ENCODE measurements around the gene SMARCA2.

The SMARCA2 gene

DNA sequence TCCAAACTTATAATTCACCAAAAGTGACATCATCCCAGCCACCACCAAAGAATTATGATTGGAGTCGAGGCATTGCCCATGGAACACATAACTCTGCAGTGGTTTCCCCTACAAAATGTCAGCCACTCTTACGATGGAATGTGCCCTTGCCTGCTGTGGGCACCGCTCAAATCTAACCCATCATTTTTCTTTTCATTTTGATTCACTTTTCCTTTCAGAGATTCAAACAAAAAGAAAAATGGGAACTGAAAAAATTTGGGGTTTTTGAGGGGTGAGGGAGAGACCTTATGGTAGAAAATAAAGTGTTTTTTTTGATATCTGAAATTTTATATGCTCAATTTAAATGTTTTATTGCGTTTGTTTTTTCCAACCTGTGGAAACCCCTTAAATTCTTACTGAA, 28.1 kb downstream of the SMARCA2 start:
- no peak for DNase-seq

DNA sequence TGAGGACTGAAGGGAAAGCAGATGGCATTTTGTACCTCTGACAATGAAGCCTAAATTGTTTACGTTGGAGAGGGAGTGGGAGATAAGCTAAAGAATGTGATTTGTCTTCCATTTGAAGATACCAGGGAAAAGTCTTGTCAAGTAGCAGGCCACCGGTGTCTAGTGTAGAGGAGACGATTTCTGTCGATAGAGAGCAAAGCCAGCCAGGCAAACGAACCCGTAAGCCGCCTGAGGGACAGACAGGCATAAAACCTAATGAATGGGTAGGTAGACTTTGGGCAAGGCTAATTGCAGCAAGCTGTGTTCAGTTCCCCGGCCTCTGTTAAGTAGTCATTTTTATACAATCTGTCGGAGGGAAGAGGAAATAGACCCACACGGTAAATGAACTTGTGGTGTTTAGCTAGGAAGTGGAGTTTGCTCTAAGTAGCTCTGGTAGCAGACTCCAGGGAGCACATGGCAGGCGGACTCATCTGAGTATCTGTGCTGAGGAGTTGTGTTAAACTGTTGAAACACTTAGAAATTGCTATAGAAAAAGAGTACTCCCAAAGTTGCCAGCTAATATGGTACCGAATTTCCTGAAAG, 28.8 kb downstream of the SMARCA2 start:
- DNase-seq, result no peak

DNA sequence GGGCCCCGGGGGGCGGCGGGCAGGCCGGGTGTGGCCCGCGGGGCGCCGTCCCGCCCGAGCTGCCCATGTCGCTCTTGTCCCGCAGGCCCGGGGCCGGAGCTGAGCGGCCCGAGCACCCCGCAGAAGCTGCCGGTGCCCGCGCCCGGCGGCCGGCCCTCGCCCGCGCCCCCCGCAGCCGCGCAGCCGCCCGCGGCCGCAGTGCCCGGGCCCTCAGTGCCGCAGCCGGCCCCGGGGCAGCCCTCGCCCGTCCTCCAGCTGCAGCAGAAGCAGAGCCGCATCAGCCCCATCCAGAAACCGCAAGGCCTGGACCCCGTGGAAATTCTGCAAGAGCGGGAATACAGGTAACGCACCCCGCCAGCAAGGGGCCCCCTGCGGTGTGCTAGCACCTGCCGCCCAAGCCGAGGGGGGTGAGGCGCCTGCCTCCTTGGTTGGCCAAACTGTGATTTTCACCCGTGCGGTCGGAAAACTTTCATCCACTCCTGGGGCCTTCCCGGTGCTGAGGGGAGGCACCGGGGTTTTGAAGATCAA, 32.1 kb downstream of the SMARCA2 start:
- no peak for DNase-seq

DNA sequence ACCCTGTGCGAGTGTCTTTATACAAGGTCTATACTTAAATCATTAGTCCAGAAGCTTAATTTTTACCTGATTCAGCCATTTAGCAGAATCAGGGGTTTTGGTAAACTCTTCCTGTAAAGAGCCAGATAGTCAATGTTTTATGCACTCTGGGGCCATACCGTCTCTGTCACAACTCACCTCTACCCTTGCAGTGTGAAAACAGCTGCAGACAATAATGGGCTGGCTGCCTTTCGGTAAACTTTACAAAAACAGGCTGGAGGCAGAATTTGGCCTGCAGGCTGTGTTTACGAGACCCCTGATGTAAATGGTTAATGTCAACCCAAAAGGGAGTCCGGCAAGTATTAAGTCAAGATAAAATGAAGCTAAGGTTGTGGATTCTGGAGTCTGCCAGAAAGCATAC, 32.8 kb downstream of the SMARCA2 start:
- no peak for DNase-seq

DNA sequence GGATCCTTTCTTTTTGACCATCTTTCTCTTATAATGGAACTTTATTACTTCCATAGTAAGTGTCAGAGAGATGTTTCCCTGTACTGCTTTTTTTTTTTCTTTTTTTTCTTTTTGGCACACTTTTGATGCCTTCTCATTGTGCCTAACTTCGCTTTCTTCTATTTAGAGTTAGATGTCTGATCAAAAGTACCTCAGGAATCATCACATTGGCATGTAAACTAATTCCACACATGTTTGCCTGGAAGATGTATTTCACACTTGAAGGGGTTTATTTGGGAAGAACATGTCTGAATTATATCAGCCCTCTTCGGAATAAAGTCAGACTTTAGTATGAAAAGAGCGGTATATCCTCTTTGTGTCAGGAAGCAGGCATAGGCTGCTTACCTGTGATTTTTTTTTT, 35.1 kb downstream of the SMARCA2 start:
- no peak for DNase-seq

DNA sequence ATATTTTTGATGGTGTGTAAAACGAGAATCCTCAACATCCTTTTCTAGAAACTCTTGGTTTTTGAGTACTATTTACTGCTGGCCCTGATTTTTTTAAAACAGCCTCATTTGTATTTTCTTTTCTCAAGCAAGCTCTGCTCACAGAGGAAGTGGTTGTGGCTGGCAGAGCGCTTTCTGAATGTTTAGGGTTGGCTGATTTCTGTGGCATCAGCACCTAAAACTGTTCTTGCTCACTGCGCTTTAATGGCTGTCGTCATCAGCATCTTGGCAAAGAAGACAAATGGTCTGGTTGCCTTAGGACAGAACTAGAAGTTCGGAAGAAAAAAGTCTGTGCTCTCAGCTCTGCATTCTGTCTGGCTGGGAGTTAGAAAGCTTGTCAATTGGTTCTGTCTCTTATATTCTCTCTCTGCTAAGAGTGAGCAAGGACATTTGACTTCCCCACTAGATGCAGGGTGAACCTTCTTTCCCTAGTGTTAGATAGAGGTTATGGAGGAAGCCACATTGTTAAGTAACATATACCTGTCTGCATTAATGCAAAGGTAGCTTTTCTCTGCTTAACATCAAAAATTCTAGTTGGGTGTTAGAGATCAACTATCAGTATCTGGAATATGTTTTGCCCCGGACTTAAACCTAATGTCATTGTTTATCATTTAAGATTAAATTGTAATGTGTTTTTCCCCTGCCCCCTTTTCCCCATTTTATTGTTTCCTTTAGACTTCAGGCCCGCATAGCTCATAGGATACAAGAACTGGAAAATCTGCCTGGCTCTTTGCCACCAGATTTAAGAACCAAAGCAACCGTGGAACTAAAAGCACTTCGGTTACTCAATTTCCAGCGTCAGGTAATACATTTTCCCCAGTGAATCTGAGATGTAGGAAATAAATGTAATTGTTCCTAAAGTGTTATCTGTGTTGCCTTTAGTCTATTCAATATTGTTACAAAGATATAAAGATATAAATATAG, 39.0 kb downstream of the SMARCA2 start:
- DNase-seq, result peak; percentile 59 to 64

DNA sequence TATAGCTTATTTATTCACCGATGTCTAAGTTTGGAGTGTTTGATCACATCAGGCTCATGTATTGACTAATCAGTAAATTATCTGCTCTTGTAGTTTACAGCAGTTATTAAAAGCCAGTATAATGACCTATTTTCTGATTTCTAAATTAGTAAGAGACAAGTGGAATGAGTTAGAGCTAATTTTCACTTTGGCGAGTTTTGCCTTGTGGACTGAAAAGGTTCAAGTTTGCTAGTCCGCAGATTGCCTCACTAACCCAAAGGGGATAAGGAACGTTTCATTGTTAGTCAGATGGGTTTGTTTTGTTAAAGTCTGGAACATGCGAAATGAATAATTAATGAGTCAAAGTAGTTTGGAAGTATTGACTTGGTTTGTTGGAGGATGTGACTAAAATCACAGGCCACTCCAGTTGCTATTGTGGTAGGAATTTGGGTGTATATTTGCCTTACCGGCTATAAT, 40.1 kb downstream of the SMARCA2 start:
- peak in 1 of 2 donors; percentile 28 for DNase-seq

DNA sequence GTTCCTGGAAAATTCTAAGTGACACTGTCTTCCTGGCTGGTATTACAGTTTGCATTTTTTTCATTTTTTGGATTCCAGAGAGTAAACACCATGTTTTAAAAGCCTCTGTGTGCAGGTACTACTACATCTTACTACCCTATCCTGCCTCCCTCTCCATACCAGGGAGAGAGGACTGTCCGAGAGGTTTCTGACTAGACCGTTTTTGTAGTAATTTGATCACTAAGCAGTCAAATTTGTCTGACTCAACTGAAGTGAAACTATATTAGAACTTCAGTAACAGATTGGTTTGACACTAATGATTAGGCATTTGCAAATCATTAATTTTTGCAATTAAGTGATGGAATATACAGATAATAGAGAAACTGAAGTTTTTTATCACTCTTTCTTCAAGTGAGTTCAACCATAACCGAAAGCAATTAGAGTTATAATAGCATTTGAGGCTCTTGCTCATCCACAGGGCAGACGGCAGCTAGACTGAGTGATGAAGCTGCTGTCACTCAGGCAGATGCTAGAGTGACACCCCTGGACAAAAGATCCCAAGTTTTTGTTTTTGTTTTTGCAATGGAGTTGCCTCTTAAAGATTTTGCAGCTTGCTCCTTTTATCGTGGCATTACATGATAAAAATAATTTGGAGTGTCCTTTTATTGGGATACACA, 44.3 kb downstream of the SMARCA2 start:
- DNase-seq, result no peak

DNA sequence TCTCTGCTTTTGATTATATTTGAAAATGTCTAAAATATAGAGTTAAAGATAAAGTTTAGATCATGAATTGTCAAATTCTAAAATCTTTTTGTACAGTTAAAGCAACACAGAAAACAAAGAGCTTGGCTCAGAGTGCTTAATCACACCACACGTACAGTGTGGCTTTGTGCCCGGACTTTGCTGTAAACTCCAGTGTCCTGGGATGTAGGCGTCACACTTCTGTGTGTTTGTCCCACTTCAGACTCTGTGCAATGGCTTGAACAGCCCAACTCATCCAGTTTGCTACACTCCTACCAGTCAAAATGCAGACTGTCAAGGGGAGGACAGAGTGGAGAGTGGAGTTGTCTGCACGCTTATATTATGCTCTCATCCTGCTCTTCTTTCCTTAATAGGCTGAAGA, 45.3 kb downstream of the SMARCA2 start:
- DNase-seq, result no peak

DNA sequence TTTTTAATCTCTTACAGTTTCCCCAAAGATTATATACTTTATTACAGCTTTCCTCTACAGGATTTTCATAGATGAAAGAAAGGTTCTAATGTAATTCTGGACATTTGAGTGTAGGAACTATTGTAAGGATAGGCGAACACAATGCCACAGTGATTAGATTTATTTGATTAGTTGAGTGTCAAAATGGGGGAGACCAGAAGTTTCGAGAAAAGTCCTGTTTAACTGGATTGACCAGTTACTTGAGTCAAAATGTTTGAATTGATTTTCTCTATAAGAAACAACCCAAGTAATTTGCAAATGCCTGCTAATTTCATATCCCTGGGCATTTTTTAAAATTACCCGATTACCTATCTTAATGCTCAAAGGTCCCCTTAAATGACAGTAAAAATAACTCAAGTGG, 50.6 kb downstream of the SMARCA2 start:
- no peak for DNase-seq

DNA sequence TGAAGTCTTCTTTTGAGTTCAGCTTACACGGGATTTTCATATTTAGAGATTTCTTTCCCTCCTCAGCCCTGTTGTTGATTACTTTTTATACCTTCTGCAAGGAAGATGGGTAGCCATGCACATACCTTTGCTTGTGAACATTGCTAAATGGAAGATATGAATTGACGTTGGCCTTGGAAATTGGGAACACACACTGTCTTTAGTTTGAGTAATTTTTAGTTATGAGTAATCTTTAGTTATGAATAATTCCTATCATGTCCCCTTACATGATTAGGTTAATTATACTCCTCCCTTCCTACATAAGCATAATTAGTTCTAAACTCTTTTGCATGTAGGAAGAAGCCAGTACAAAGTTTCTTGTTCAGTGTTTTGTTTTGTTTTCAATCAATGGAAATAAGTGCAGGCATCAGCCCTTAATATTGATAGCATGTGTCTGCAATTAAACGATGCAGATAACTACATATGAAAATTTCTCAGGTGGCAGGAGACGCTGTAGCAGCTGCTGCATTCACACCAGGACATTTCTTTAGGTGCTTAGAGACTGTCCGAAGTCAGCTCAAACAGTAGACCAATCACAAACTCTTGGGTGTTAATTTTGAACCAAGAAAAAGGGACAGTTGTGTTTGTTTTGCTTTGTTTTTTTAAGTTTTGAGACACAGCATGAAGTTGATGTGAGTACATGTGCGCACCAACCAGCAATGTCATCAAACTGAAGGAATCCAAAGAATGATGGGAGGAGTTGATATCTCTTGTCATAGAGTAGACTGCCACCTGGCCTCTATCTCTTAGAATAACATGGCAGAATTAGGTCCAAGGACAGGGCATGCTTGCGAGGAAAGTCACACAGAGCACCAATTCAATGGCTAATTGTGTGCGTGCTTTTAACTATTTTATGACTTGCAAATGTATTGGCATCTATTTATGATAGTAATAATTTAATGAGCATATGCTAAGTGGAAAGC, 51.4 kb downstream of the SMARCA2 start:
- no peak for DNase-seq

DNA sequence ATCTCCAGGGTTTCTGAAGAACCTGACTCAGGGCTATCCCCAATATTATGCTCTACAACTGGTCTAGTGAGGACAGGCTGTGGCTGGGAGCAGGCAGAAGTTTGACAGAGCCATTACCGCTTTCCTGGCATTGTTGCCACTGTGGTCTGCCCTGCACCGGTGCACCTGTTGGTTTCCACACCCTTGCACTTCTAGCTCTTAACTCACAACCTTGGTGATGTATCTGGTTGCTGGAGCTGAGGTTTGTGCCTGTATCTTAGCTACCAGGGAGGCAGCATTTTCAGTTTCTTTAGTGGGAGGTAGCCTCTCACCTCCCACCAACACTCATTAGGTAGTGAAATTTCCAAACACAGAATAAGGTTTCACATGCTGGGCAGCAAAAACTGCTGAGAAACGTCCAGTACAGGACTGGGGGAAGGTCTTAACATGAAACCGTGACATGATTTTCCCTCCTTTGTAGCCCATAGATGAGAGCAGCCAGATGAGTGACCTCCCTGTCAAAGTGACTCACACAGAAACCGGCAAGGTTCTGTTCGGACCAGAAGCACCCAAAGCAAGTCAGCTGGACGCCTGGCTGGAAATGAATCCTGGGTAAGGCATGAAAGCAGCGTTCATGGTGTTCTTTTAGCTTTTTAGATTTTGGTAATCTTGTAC, 57.7 kb downstream of the SMARCA2 start:
- DNase-seq, result no peak

DNA sequence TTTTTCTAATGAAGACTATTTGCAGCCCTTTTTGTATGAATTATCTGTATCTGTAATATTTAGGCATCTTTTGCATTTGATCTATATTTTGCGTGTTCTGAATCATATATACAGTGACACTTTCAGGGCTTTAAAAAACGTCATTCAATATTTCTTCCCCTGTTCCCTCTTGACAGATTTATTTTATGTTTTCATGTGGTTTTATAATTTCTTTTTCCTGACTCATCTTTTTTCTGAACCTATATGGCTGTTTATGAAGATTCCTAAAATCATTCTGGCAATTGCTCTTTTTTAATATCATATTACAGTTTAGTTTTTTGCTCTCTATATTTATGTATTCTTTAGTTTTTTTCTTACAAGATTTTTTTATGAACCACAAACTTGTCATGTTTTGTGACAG, 67.6 kb downstream of the SMARCA2 start:
- no peak for DNase-seq

DNA sequence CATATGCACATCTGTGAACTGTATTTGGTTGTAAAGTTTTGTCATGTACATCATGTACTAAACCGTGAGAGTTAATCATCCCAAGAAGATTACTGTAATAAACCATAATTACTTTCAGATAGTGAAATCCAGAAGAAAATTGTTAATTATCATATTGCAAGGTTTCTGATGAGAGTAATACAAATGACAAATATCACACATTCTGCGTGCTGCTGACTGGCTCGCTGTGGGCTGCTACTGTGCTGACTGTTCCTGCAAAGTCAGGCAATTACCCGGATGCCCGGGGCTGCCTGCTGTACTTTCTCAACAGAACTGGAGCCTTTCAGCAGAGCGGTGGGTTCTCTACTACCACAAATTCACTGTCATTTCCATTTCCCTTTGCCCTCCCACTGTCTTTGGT, 68.3 kb downstream of the SMARCA2 start:
- DNase-seq, result no peak

DNA sequence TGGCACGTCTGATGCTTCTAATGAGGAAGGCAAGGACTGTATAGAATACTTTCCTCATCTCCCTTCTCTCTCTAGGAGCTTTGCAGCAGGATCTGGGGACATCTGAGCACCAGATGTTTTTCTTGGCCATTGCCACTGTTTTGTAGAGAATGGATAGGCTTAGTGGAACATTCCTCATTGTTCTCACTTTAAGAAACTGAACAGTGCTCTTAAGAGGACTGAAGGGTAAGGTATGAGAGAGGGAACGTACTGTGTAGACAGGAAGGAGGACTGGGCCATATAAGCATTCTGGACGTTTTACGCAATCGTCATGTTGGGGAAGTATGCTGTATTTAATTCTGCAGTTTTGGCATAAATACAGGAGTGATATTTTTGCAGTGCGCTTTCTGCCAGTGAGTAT, 70.6 kb downstream of the SMARCA2 start:
- DNase-seq, result no peak

DNA sequence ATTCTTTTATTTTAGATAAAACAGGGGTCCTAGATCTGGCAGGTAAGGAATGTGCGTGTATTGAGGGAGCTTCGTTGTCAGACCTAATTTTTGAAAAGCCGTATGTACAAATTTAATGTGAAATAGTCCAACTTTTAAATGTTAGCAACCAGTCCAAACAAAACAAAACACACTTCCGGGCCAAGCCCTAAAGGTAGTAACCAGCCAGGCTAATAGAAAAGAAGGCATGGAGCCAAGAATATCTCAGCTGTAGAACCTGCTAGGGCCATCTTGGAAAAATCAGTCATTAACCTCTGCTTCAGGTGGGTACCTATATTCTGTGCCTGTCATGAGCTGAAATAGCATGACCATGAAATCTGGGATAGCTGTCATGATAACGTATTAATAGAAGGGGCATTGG, 71.0 kb downstream of the SMARCA2 start:
- DNase-seq, result no peak

DNA sequence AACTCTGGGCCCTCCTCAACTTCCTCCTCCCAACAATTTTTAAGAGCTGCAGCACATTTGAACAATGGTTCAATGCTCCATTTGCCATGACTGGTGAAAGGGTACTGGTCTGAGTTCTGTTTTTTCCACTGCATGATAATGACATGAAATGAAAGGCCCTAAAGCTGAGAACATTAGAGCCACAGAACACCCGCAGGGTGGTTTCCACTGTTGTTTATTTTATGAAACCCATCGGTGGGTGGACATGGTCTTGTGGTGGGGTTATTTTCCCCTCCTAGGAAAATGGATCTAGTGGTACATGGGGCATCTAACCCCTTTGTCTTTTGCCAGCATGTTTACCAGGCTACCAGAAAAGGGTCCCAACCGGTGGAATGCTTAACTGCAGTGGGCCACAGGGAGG, 71.8 kb downstream of the SMARCA2 start:
- no peak for DNase-seq

DNA sequence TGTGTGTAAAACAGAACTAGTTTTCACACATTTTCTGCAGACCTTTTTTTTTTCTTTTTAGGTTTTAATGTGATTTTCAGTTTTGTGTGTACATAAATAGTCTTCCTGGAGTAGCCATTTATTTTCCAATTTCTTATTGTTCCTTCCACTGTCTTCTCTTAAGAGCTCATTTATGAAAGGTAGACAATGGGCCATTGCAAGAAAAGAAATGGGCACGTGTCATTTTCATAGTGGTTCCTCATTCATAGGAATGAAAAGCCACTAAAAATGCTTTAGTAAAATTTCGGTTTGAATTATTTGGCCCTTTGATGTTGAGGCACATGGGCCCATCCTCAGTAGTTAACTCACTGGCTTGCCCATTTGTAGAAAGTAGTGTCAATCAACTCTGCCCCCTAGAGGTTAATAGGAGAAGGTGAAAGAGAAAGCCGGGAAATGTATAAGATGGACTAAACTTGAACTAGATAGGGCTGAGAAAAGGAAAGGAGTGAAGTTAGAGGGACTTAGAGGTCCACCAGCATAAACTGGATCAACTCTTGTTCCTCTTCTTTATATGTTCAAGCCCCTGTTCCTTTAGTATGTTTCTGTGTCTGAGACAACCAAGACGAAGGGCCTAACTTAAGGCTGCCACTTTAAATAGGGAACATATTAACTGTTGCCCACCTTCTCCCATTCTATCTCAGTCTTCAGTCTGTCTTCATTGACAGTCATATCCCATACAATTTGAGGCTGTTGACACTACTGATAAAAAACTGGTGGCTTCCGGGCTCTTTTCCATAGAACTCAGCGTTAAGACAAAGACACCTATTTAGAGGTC, 72.6 kb downstream of the SMARCA2 start:
- peak in 1 of 2 donors; percentile 7 for DNase-seq

DNA sequence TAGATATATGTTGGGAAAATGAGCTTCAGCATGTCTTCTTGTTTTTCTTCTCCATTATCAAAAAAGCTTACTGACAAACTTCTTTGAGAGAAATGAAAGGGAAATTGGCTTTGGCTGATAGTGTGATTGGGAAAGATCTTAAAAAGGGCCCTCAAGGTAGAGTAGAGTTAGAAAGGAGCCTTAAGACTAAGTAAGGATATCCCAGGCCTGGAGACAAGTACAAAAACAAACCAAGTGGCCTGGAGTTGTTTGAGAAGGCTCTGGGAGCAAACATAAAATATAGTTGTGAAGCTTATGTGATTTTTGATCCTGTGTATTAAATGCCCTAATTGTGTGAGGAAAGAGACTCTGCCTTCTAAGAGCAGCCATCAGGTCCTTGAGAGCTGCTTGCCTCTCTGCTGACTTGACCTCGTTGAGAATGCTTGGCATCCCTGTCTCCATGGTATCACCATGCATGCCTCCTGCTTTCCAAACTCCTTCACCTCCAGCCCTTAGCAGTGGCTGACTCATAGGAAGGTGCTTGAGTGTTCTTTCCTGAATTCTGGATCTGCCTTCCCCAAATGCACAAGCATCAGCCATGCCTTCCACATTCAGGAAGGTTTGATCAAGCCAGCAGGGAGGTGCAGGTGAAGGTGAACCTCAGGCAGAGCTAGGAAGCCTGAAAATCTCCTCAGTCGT, 78.9 kb downstream of the SMARCA2 start:
- no peak for DNase-seq

DNA sequence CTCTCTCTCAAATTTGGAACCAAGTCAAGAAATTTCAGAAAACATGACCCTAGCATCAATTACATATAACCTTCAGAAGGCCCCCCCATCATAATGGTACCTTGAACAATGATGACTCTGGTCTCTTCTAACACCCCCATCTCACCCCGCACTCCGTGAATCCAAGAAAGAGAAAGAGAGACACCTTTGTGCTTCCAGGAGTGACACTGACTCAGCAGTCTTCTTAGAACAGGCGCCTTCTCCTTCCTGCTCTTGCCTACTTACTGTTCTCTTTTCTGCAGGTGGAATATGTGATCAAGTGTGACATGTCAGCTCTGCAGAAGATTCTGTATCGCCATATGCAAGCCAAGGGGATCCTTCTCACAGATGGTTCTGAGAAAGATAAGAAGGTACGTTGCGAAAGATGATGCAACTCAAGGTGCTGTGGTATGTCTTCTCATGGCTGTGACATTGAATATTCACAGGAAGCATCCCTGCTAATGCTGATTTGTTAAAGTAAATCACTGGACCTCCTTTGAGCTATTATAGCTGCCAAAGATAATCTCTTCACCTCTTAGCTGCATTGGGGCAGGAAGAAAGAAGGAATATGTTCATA, 81.3 kb downstream of the SMARCA2 start:
- DNase-seq, result no peak
